Tibial nerve (tissue), 4 donors: ENCODE results near the gene WDHD1. TPM values are rescaled to one million over a fixed set of nuclear protein-coding genes. Genes with fewer than 3 reads are reported as not detected.

Experiments
- DNase-seq, 2 donors: peaks; one replicate each; pipeline ENCODE4 v3.0.0-alpha.2; 2019; ENCODE audit warnings: low spot score in 2 of 2
- H3K27ac ChIP-seq, 4 donors: fragments of 200-600 bp; sonication (generic) in 3 of 4; one replicate each; pipeline ENCODE4 v1.5.1; 2017 to 2019; ENCODE audit warnings: mild to moderate bottlenecking in 1 of 4
- H3K27me3 ChIP-seq, 2 donors: fragments of 200-600 bp; sonication (generic) in 1 of 2; one replicate each; pipeline versions ENCODE4 v1.5.1 to v1.6.0; 2017 to 2019
- H3K36me3 ChIP-seq, 3 donors: fragments of 200-600 bp; sonication (generic); one replicate each; pipeline ENCODE4 v1.5.1; 2018 to 2019
- H3K4me1 ChIP-seq, 4 donors: fragments of 200-600 bp; sonication (generic) in 3 of 4; one replicate each; pipeline ENCODE4 v1.5.1; 2017 to 2019
- H3K4me3 ChIP-seq, 4 donors: fragments of 200-600 bp; sonication (generic) in 3 of 4; one replicate each; pipeline ENCODE4 v1.5.1; 2017 to 2019; ENCODE audit warnings: mild to moderate bottlenecking in 1 of 4, moderate library complexity in 1 of 4
- H3K9me3 ChIP-seq, 4 donors: fragments of 200-600 bp; sonication (generic) in 3 of 4; one replicate each; pipeline ENCODE4 v1.5.1; 2017 to 2019
- EP300 ChIP-seq, 2 donors: sonication (generic); formaldehyde crosslinking; IDR thresholded peaks; one replicate each; pipeline ENCODE4 v1.6.1; 2017; ENCODE audit warnings: antibody characterized with exemption in 2 of 2, mild to moderate bottlenecking in 1 of 2
- POLR2A ChIP-seq, 2 donors: fragments of 450-650 bp; IDR thresholded peaks; one replicate each; pipeline ENCODE4 v1.6.1; 2017; ENCODE audit warnings: antibody characterized with exemption in 2 of 2, mild to moderate bottlenecking in 2 of 2, moderate library complexity in 2 of 2
- WGBS, 2 donors: methylation state at CpG; one replicate each; pipeline ENCODE4 v1.1.5; 2018; 5-methylcytosine and 5-hydroxymethylcytosine counted together
- total RNA-seq, 4 donors: library from RNA; depleted of rRNA; stranded (reverse); fragments of >200 nt; gene quantifications; one replicate each; pipeline ENCODE4 v1.1.0, GENCODE V29; 2016
- TF ChIP-seq, protein P1 (sequence below), 5 experiments: fragments of 200-600 bp in 3 of 5; fragments of 450-650 bp in 2 of 5; sonication (generic) in 3 of 5; IDR thresholded peaks; one replicate each; pipeline ENCODE4 v1.5.1; 2016 to 2019; ENCODE audit warnings: antibody characterized with exemption in 5 of 5, mild to moderate bottlenecking in 3 of 5, moderate library complexity in 2 of 5

The WDHD1 gene
- total RNA-seq, 4 donors from 2014 or later: 1.2 to 3.1 (median 1.9) TPM

DNA sequence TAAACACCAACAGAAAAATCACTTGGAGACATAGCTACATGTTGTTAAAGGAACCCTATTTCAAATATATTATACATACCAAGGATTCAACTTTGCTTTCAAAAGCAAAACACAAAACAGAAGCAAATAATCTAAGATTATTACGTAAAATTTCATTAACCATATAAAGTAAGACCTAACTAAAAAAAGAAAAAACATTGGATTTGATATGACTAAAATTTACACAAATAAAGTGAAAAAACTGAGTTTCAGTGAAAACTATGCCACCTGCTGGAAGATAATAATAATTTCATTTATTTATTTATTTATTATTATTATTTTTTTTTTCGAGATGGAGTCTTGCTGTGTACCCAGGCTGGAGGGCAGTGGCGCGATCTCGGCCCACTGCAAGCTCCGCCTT, 45.2 kb downstream of the WDHD1 start:
- Histone ChIP-seq H3K27me3 (no peaks in the 10 kb centered on the region), H3K36me3 (peaks cover 0 to 18% (median 0%) of the 10 kb centered on the region in 3 donors), H3K4me1 (no peaks in the 10 kb centered on the region), H3K9me3 (no peaks in the 10 kb centered on the region), H3K27ac (no peak overlapping the region), H3K4me3 (no peak overlapping the region)
- no peak for DNase-seq
- 78 to 80% methylated on average over 6 of the region's 6 CpGs for WGBS, 2 donors
- TF ChIP-seq EP300 (IDR thresholded peaks at IDR 0.05) (no peak), POLR2A (IDR thresholded peaks at IDR 0.05) (no peak)
- TF ChIP-seq, protein P1, sequence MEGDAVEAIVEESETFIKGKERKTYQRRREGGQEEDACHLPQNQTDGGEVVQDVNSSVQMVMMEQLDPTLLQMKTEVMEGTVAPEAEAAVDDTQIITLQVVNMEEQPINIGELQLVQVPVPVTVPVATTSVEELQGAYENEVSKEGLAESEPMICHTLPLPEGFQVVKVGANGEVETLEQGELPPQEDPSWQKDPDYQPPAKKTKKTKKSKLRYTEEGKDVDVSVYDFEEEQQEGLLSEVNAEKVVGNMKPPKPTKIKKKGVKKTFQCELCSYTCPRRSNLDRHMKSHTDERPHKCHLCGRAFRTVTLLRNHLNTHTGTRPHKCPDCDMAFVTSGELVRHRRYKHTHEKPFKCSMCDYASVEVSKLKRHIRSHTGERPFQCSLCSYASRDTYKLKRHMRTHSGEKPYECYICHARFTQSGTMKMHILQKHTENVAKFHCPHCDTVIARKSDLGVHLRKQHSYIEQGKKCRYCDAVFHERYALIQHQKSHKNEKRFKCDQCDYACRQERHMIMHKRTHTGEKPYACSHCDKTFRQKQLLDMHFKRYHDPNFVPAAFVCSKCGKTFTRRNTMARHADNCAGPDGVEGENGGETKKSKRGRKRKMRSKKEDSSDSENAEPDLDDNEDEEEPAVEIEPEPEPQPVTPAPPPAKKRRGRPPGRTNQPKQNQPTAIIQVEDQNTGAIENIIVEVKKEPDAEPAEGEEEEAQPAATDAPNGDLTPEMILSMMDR (IDR thresholded peaks at IDR 0.05): peak in 1 of 5 experiments; percentile 7

DNA sequence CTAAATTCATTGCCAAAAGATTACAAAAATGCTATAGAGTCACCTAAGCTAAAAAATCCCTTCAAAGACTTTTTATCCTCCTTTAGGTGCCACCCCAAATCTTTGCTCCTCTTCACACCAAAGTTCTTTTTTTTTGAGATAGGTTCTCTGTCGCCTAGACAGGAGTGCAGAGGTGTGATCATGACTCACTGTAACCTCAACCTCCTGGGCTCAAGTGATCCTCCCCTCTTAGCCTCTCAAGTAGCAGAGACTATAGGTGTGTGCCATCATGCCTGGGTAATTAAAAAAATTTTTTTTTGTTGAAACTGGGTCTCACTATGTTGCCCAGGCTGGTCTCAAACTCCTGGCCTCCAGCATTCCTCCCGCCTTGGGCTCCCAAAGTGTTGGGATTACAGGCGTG, 47.9 kb downstream of the WDHD1 start:
- Histone ChIP-seq H3K36me3 (peaks cover 0 to 12% (median 0%) of the 10 kb centered on the region in 3 donors), H3K4me1 (no peaks in the 10 kb centered on the region), H3K27ac (no peak overlapping the region), H3K4me3 (no peak overlapping the region), H3K27me3 (no peaks in the 10 kb centered on the region), H3K9me3 (no peaks in the 10 kb centered on the region)
- 82 to 93% methylated on average over 3 of the region's 3 CpGs for WGBS, 2 donors
- no peak for DNase-seq
- TF ChIP-seq, protein P1 (IDR thresholded peaks at IDR 0.05): no peak

DNA sequence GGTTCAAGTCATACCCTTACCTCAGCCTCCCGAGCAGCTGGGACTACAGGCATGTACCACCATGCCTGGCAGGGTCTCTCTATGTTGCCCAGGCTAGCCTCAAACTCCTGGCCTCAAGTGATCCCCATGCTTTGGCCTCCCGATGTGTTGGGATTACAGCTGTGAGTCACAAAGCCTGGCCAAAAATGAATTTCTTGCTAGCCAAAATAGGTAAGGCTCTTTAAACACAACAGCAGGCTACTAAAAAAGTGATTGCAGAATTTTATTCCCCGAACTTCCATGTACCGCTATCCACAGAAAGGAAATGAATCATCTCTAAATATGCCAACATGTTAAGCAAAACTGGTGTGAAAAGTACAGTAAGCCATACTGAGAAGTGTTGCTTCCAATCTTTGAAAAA, 50.6 kb downstream of the WDHD1 start:
- no peaks in the 10 kb centered on the region for H3K27me3 ChIP-seq
- DNase-seq: no peak
- no peak overlapping the region for H3K27ac ChIP-seq
- 80% methylated on average over 4 of the region's 4 CpGs for WGBS, 2 donors
- no peak overlapping the region for H3K4me3 ChIP-seq
- TF ChIP-seq POLR2A (IDR thresholded peaks at IDR 0.05) (no peak), EP300 (IDR thresholded peaks at IDR 0.05) (no peak)
- TF ChIP-seq, protein P1 (IDR thresholded peaks at IDR 0.05): no peak
- no peaks in the 10 kb centered on the region for H3K9me3 ChIP-seq
- H3K36me3 ChIP-seq: peaks cover 0 to 12% (median 0%) of the 10 kb centered on the region in 3 donors
- H3K4me1 ChIP-seq: no peaks in the 10 kb centered on the region

DNA sequence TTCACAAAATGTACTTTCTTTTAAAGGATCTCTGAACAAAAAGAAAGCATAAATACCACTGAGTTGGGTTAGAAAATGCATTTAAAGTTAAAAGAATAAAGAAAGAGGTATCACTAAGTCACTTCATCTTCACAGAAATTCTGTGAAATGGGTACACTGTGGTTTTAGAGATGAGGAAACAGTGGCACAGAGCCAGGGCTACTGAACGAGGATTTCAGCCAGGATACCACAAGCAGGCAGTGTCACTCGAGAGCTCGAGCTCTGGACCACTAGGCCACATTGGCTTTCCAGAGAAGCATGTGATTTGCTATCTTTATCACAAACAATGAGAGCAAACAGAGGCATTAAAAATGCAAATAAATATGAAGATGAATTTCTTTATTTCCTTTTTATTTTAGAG, 51.0 kb downstream of the WDHD1 start:
- WGBS, 2 donors: 70 to 76% methylated on average over 3 of the region's 3 CpGs
- peaks cover 0 to 12% (median 0%) of the 10 kb centered on the region in 3 donors for H3K36me3 ChIP-seq
- DNase-seq: no peak
- no peaks in the 10 kb centered on the region for H3K27me3 ChIP-seq
- no peaks in the 10 kb centered on the region for H3K9me3 ChIP-seq
- H3K4me1 ChIP-seq: no peaks in the 10 kb centered on the region
- no peak overlapping the region for H3K27ac ChIP-seq
- TF ChIP-seq POLR2A (IDR thresholded peaks at IDR 0.05) (no peak), EP300 (IDR thresholded peaks at IDR 0.05) (no peak)
- TF ChIP-seq, protein P1 (IDR thresholded peaks at IDR 0.05): no peak
- no peak overlapping the region for H3K4me3 ChIP-seq

DNA sequence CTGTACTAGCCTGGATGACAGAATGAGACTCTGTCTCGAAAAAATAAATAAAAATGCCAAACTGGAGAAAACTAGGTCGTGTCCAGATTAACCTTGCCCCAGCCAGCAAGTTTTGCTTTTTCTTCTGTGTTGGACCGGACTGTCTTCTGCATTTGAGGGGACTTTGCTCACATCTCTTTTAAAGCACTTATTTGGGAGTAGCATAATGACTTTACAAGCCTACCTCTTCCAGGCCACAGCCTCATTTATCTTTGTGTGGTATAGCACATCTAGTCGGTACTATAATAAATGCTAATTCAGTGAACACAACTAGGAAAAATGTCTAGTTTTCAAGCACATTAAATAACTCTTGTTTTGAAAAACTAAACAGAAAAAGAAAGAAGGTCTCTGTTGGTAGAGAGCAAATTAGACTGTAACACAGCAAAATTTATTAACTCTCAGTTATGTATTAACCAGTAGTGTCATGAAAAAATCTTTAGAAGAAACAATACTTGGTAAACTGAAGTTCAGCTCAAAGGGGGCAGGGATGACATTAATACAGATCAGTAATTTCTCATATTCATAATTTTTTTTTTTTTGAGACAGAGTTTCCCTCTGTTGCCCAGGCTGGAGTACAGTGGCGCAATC, 52.0 kb downstream of the WDHD1 start:
- no peaks in the 10 kb centered on the region for H3K27me3 ChIP-seq
- DNase-seq: no peak
- H3K36me3 ChIP-seq: peaks cover 0 to 7% (median 0%) of the 10 kb centered on the region in 3 donors
- TF ChIP-seq EP300 (IDR thresholded peaks at IDR 0.05): no peak
- no peak for TF ChIP-seq POLR2A (IDR thresholded peaks at IDR 0.05)
- TF ChIP-seq, protein P1 (IDR thresholded peaks at IDR 0.05): no peak
- H3K27ac ChIP-seq: no peak overlapping the region
- no peaks in the 10 kb centered on the region for H3K4me1 ChIP-seq
- no peak overlapping the region for H3K4me3 ChIP-seq
- no peaks in the 10 kb centered on the region for H3K9me3 ChIP-seq
- WGBS, 2 donors: 64 to 72% methylated on average over 5 of the region's 5 CpGs
